ENCODE results near the gene DDX31. TPM values are rescaled to one million over a fixed set of nuclear protein-coding genes. Genes with fewer than 3 reads are reported as not detected.

DDX31 gene
- total RNA-seq, 2 donors from 2014 or later = 6.8 to 6.9 TPM

Other genes with a start within 250 kb of the DDX31 start
- gene BARHL1, start 87.4 kb downstream of the DDX31 start, total RNA-seq = not detected
- gene GTF3C4, start 481 bp upstream of the DDX31 start, total RNA-seq = 1 to 10 TPM; 9.1 to 9.5 TPM
- gene AK8, start 208.3 kb upstream of the DDX31 start, total RNA-seq = 1 to 10 TPM in 1 of 2 donors, under 1 TPM in 1; 0.24 to 1.3 TPM
- 1 to 10 TPM; 2.7 to 3.7 TPM for gene SPACA9, start 208.9 kb upstream of the DDX31 start, total RNA-seq